SIG-M5 treated with dmso at 0.1 percent for 504 hours (cell line): ENCODE results near the gene LMO7.

Experiments used
- DNase-seq: peaks from one replicate; lab custom pipeline; 2025; ENCODE audit not compliant: unreplicated experiment; lab: John Stamatoyannopoulos, UW

Gene LMO7

GRCh38 chr13:75877071-75877470 lies 240.9 kb downstream of the LMO7 start:
- no peak for DNase-seq

GRCh38 chr13:75879656-75880055 lies 243.5 kb downstream of the LMO7 start:
- no peak for DNase-seq

DNA sequence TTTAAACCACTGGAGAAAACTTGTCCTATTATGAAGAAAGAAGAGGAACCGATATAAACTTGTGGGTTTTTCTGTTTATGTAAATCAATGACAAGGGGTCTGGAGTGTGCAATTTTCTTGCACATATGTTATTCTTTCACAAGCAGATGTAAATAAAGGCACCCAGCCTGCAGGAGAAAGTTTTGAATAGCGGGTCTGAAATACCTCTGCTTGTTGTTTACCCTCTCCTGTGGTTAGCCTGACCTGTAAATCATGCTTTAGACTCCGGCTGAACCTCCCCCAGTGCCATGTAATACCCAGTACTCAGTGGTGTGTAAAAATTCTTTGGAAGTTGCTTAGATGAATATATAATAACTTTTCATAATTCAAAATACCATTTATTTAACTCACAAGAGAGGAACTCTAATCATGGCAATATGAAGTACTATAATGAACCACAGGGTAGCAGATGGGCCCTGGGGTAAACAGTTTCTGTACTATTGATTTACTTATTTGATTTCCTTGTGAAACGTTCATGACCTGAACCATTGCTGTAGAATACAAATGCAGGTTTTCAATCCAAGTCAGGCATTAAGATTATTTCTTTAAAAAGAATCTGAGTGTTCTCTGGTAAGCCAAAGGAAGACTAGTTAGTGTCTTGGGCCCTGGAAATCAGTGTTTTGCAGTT lies 245.1 kb downstream of the LMO7 start:
- DNase-seq = no peak

GRCh38 chr13:75882261-75882660 lies 246.1 kb downstream of the LMO7 start:
- no peak for DNase-seq

- DNase-seq = no peak
These were observed 253.3 kb downstream of the LMO7 start for GRCh38 chr13:75889427-75889826.

DNA sequence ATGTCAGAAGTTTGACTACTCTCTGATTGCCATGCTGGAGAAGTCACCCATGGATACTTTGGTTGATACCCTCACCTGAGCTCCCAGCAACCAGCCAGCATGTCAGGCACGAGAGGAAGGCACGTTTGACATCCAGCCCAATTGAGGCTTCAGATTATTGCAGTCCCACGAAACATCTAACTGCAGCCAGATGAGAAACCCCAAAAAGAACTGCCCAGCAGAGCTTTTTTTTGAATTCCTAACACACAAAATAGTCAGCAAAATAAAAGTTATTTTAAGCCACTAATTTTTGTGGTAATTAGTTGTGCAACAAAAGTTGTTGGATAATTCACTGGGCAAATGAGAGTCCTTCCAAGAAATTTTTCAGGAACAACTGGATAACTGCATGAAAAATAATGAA lies 259.0 kb downstream of the LMO7 start:
- no peak for DNase-seq

GRCh38 chr13:75896271-75896670 lies 260.1 kb downstream of the LMO7 start:
- DNase-seq = no peak

- no peak for DNase-seq
These were observed 261.3 kb downstream of the LMO7 start for GRCh38 chr13:75897386-75897785.

- DNase-seq = no peak
These were observed 265.4 kb downstream of the LMO7 start for GRCh38 chr13:75901501-75901900.

DNA sequence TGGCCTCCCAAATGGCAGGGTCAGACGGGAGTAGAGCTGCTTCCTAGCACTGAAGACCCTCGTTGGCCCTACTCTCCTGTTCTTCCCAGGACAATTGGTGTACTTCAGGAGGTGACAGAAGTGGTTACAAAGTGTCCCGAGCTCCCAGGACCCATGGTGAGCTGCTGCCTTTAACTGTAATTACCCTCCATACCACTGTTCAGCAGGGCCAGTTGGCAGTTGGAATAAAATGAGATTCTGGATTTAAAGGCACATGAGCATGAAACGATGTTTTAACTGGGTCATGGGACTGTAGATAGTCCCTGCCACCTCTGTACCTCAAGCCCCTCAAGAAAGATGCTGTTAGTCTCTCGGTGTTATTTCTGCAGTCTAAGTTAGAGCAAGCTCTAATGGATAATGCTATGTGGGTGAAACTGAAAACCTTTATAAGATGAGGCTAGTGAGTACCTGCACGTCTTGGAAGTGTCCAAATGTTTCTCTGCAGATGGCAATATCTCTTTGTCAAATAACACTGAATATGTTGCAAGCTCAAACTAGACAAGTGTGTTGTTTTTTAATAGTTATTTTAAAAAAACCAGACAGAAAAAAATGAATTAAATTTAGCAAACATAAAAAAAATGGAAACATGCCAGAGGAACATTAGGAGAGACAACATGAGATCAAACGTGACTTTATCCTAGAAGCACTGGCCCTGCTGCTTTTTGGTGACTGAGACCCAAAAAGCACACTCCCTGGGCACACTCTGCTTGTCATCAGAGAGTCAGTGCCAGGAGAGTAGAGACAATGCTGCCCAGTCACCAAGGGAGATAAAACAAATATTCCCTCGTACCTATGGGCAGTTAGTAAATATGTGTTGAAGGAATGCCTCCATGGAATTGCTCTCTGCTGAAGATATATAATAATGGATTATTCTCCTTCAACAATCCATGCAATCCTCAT lies 266.3 kb downstream of the LMO7 start:
- DNase-seq = no peak

DNA sequence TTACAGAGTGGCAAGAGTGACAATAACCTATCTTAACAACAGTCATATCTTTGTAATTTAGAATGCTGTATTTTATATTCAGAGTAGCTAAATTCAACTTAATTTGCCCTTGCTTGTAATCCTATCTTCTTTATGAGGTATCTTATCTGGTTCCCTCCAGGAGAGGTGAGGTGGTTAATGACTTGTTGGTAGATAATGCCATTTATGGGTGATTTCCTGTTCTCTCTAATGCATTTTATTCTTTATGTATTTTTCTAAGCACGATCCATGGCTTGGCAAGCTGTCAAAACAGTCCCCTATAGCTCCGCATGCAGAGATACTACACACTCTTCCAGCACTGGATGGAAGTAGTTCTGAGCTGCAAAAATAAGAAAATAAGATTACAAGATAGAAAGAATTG lies 267.9 kb downstream of the LMO7 start:
- no peak for DNase-seq

DNA sequence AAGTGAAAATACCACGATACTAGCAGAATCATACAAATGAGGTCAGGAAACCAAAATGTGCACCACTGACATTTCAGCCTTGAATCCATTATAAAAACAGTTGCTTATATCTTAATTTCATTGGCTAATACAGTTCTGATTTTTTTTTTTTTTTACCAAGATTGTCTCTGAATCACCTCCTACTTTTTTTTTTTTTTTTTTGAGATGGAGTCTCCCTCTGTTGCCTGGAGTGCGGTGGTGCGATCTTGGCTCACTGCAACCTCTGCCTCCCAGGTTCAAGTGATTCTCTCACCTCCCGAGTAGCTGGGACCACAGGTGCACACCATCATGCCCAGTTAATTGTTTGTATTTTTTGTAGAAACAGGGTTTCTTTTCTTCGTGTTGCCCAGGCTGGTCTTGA lies 270.2 kb downstream of the LMO7 start:
- DNase-seq = no peak

DNA sequence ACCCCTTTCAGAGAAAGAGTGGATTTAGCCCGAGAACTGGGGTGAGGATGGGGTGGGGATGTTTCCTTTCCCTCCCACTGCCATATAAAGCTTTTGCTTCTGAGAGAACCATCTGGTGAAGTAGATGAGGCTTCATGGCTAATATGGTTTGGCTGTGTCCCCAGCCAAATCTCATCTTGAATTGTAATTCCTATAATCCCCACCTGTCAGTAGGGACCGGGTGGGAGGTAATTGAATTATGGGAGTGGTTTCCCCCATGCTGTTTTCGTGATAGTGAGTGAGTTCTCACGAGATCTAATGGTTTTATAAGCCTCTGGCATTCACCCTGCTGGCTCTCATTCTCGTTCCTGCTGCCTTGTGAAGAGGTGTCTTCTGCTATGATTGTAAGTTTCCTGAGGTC lies 270.9 kb downstream of the LMO7 start:
- DNase-seq = no peak

DNA sequence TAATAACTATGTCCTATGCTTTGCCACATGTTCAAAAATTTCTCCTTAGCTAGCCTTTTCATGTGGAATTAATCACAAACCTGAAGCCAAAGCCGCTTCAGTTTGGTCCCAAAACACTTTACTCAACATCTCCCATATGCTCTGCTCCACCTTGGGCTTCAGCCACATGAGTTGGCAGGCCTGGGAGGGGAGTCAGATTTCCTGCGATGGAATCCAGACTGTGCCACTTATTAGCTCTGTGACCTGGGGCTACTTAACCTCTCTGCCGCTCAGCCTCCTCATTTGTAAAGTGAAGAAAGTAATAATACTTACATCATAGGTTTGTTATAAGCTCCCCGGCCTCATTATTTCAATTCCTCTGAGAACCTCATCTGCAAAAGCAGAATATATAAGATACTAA lies 272.0 kb downstream of the LMO7 start:
- no peak for DNase-seq
